LNCAP (cell line): Measurements from ENCODE around the gene FCER2.

ENCODE experiments used
- CTCF ChIP-seq: fragments of 450-650 bp; IDR thresholded peaks from 2 replicates; pipeline ENCODE4 v1.5.1; 2017; ENCODE audit warnings: mild to moderate bottlenecking

The FCER2 gene

GRCh38 chr19:7640803-7641202 lies 61.1 kb downstream of the FCER2 start:
- no peak for TF ChIP-seq CTCF

GRCh38 chr19:7639863-7640348 lies 62.0 kb downstream of the FCER2 start:
- no peak for TF ChIP-seq CTCF

GRCh38 chr19:7638802-7639465 lies 63.0 kb downstream of the FCER2 start:
- no peak for TF ChIP-seq CTCF
